HG03442 (cell line): ENCODE measurements around the gene COCH.
"Not testable (repeated sequence)": the region's sequence is repeated elsewhere in the genome, so short reads cannot be mapped to it uniquely, and the experiment has no call there.

Experiments used
- ATAC-seq: cut with Tn5 transposase; IDR thresholded peaks from one replicate; pipeline ENCODE4 v1.9.1; 2021; ENCODE audit warnings: mild to moderate bottlenecking, moderate library complexity; ENCODE audit not compliant: unreplicated experiment

Gene COCH

DNA sequence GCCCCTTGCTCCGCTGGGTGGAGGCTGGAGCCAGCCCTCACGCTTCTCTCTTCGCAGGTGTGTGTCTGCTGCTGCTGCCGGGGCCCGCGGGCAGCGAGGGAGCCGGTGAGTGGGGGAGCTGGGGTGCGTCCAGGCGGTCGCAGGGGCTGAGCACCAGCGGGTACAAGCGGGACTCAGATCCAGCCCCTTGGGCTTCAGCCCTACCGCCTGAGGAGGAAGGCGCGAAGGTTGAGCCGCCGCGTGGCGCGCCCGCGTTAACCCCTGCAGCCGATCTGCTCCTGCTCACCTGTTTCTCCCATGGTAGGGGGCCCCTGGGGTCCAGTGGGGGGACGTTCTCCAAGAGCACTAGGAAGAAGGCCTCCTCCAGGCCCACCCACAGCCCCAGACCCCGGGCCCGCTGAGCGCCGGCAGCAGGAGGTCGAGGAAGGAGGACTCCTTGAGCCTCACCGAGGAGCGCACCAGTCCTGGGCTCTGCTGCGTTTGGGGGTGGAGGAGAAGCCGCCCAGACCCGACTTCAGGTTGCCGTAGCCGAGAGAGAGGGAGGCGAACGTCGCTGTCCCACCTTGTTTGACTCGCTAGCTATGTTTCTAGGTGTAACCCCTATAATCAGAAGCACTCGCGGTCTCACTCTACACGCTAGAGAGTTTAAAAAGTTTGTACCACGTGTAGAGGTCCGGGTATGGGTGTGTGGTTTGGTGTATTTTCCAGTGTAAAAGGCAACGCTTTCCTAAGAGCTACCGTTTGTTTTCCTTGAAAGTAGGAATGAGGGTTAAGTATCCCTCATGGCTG is 834 bp downstream of the COCH start:
- peak; percentile 31 for ATAC-seq

DNA sequence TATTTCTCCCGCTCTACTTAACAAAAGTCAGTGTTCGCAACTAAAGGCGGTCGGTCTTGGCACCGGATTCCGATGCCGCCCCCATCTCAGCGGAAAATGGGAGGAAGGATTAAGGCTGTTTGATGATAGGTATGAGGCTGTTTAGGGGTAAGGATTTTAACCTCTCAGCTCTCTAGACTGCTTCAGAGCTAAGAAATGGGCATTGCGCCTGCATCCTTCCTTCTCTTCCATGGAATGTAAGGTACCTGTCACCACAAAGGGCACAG is 1.4 kb downstream of the COCH start:
- no peak for ATAC-seq

DNA sequence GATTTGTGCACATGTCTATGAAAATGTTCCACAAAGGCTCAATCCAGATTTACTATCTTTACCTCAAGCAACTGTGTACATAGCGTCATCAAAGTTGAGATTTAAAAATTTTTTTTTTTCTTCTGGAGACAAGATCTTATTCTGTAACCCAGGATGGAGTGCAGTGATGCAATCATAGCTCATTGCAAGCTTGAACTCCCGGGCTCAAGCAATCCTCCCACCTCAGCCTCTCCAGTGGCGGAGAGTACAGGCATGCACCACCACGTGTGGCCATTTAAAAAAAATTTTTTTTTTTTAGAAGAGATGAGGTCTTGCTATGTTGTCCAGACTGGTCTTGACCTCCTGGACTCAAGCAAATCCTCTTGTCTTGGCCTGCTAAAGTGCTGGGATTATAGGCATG is 2.3 kb downstream of the COCH start:
- ATAC-seq, result no peak

DNA sequence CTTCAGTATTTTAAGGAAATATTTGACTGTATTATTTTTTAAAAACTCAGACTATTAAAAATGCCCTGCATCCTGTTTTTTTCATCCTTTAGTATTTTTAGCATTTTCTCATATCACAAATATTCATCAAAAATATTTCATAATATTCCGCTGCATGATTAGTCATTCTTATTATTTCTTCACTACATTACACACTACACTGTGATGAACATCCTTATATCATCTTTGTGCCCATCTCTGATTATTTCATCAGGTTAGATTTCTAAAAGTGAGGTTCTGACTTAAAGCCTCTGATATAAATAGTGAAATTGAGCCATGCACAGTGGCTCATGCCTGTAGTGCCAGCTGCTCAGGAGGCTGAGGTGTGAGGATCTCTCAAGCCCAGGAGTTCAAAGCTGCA is 8.1 kb downstream of the COCH start:
- ATAC-seq, result no peak

DNA sequence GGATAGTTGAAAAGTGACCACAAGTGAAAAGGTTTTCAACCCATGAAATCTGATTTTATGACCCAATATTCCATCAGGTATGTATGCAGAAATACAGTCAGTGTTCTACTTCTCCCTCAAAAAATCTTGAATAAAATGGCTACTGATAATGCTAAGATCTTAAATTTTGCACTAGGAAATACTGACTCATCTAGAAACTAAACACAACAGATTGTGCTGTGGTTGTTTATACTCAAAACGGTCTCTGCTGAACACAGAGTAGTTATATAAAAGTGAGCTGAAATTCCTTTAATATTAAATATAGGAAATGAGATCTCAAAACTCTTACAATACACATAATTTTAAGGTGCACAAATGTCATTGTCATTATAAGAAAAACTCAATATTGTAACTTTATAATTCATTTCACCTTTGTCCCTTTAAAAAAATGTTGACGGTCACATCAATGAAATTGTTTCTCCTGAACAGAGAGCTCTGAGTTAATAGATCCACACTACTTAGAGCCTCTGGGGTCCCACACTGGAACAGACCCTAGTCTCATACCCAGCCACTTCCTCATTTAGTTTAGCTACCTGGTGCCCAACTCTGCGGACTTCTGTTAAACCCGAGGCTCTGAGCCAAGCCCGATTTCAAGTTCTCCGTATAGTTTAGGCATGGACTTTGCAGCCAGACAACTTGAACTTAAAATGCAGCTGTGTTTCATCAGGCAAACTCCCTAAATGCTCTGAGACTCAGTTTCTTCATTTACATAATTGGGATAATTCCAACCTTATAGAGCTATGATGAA is 9.3 kb downstream of the COCH start:
- peak; percentile 47 for ATAC-seq

DNA sequence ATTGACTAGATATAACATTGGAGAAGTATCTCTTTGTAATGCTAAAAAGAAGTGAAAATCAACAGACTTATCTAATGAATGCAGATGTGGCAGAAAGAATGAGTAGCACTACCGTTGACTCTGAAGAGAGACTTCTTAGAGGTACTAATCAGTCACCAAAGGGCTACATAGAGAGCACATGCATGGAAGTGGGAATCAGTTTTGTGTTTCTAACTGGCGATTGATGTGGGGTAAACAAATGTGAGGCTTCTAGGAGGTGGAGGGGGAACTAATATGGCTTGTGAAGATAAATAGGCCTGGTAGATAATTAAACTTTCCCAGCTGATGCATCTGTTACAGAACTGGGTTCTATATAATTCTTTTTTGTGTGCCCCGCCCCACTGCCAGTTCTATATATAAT is 10.5 kb downstream of the COCH start:
- no peak for ATAC-seq

DNA sequence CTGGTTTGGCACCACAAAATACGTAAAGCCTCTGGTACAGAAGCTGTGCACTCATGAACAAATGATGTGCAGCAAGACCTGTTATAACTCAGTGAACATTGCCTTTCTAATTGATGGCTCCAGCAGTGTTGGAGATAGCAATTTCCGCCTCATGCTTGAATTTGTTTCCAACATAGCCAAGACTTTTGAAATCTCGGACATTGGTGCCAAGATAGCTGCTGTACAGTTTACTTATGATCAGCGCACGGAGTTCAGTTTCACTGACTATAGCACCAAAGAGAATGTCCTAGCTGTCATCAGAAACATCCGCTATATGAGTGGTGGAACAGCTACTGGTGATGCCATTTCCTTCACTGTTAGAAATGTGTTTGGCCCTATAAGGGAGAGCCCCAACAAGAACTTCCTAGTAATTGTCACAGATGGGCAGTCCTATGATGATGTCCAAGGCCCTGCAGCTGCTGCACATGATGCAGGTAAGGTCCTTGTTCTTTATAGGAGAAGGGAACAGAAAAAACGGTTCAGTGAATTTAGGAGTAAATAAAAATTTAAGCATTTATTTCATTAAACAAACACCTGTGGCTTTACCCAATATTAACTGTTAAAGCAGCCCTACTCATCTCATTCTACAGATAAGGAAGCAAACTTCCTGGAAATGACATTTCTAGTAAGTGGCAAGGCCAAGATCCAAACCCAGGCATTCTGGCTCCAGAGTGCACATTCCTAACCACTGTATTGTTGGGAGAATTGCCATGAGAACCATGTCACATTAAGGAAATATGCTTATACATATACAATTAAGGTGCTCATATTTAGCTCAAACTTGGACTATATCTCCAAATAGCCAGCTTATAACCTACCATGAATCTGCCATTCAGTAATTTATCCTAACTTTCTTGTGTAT is 11.7 kb downstream of the COCH start:
- no peak for ATAC-seq

DNA sequence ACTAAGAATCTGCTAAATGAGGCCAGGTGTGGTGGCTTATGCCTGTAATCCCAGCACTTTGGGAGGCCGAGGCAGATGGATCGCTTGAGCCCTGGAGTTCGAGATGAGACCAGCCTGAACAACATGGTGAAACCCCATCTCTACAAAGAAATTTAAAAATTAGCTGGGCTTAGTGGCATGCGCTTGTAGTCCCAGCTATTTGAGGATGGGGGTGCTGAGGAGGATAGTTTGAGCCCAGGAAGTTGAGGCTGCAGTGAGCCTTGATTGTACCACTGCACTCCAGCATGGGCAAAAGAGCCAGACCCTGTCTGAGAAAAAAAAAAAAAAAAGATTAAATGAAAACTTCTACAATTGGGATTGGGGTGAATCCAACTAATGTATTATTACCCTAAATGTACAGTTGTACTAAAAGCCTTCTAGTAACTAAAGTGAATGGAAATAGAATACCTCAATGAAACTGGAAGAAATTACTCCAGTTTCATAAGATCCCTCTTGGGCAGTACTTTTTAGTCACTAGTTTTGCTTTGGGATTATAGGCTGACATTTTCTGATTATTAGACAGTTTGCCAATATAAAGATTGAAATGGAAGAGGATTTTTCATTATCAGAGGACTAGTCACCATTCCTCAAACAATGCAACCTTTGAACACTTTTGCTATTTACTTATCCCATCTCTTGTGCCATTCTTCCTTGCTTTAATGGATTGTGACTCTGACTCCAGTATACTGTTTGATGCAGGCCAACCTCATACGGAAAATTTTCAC is 14.3 kb downstream of the COCH start:
- no peak for ATAC-seq

DNA sequence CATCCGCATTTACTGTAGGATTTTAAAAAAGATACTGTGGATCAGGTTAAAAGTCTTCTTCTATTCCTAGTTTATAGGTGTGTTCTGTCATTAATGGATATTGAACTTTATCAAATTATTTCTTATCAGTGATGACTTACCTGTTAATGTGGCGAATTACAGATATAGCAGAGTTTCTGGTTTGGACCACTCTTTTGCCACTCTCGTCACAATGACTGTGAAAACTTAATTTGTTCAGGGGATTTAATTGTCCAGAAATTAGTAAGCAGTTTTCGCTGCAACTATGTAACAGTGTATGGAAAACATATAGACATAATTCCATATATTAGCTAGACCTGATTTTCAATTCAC is 14.9 kb downstream of the COCH start:
- ATAC-seq, result no peak

DNA sequence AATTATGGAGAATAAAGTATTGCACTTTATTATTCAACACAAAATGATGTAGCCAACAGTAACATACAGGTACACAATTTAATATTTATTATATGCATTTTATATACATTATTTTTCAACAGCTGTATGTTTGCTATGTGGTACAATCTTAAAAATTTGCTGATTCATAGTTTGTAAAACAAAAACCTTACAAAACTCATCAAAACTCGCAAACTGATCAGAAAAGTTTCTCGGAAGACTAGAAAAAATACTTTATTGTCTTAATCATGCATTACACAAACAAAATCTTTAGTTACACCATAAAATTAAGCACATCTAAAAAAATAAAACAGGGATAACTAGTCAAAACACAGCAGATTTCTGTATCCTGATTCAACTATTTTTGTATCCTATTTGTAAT is 19.5 kb downstream of the COCH start:
- ATAC-seq, result no peak

DNA sequence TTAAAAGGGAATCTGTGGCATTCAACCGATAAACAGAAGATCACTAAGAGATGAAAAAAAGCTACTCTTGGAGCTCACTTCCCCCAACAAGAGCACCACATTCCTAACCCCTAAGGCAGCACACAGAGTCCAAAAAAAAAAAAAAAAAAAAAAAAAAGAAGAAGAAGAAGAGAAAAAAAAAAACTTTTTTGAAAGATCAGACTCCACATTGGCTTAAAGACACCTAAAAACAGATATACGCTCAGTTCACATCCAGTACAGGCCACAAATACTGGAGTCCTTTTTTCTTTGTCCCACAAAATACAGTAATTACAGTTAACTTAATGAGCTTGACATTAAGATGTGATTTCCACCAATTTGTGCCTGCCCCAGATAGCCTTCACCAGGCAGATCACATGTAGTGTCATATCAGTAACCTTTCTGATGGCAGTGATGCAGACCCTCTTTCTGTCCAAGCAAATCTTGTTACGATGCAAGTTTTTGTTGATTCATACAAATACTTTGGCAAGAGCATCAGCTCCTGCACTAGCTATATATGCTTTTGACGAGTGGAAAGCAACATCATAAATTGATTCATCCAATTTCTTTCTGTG is 20.7 kb downstream of the COCH start:
- ATAC-seq, result no peak

DNA sequence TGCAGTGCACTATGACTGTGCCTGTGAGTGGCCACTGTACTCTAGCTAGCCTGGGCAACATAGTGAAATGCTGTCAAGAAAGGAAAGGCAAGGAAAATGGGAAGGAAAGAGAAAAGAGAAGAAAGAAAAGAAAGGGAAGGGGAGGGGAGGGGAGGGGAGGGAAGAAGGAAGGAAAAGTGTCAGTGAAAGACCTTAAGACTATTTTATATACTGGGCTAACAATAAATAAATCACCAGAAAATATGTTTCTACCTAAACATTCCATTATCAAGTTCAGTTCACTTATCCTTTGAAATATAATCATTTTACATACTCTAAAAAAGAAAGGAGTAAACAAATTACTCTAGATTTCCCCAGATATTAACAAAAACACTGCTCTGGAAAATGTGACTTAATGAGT is 22.1 kb downstream of the COCH start:
- ATAC-seq, result no peak

DNA sequence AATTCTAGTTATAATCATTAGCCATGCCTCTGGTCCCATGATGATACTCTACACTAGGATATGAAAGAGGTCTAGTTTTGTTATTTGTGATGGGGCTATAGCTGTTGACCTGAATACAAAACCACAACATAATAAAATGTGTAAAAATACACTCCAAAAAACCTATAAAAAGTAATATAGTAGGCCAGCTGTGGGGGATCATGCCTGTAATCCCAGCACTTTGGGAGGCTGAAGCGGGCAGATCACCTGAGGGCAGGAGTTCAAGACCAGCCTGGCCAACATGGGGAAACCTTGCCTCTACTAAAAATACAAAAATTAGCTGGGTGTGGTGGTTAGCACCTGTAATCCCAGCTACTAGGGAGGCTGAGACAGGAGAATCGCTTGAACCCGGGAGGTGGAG is 22.8 kb downstream of the COCH start:
- not testable (repeated sequence) for ATAC-seq

DNA sequence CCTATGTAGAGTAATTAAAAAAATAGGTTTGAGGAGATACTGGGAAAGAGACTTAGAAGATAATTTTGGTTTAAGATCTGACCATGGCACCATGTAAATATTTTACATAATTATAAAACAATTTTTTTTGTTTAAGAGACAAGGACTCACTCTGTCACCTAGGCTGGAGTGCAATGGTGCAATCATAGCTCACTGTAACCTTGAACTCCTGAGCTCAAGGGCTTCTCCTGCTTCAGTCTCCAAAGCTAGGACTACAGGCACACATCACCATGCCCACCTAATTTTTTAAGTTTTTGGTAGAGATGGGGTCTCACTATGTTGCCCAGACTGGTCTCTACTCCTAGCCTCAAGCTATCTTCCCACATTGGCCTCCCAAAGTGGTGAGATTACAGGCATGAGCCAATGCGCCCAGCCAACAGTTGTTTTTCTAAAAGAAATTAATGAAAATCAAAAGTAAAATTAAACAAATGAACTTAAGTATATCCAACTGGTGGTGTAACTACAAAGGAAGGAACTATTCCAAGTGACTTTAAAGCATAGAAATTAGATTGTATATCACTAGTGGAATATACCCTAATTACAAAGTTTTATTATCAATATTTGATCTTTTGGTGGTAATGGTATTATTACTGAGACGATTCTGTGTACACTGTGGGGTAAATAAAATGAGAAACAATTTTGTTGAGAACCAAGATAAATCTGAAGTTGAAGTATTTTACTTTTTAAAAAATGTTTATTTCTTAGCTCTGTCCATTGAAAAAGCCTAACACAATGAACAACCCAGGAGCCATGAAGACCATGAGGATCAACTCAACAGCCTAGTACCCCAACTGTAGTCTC is 29.1 kb downstream of the COCH start:
- no peak for ATAC-seq

DNA sequence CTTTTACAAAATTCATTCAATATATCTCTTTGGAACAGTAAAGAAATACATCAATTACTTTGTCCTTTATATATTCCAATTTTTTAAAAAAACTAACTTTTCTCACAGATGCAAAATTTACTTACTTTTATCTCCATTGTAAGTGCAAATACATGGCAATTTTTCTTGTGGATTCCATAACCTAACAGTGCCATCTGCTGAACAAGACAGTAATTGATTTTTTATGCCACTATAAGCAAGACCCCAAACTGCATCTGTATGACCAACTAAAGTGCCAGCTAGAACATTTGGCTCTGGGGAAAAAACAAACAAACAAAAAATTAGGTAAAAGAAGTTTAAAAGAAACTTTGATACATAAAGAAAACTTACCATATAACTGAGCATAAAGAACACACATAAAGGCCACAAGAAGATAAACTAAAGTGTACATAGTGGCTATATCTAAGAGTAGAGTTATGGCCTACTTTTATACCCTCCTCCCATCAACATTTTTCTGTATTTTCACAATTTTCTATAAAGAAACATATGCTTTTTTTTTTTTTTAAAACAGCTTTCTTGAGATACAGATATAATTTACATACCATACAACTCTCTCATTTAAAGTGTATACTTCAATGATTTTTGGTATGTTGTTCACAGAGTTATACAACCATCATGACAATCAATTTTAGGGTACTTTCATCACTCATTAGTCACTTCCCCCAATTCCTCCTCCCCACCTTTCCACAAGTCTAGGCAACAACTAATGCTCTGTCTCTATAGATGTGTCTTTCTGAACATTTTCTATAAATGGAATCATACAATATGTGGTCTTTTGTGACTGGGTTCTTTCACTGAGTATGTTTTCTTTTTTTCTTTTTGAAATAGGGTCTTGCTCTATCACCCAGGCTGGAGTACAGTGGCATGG is 32.6 kb downstream of the COCH start:
- ATAC-seq, result no peak

DNA sequence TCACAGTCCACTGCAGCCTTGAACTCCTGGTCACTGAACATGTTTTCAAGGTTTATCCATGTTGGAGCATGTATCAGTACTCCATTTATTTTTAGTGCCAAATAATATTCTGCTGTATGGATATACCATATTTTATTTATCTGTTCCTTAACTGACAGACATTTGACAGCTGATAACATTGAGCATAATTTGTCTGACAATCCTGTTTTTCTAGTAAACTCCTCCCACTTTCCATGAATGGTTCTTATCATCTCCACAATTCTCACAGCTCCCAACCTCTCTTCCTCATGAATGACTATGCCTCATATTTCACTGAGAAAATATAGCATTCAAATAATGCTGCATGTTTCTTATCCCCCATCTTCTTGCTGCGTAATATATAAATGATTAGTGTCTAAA is 33.3 kb downstream of the COCH start:
- no peak for ATAC-seq

DNA sequence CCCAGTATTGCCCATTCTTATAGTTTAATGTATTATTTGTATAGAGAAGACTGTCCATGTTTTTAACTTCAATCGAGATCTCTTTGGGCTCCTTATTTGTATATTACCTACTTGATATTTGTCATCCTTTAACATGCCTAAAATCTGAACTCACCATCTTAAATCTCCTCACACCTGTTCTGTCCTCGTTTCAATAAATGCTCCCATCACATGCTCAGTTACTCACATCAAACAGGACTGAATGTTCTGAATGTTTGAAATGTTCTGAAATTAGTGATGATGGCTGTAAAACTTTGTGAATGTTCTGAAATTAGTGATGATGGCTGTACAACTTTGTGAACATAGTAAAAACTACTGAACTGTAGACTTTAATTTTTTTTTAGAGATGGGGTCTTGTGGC is 34.5 kb downstream of the COCH start:
- no peak for ATAC-seq

DNA sequence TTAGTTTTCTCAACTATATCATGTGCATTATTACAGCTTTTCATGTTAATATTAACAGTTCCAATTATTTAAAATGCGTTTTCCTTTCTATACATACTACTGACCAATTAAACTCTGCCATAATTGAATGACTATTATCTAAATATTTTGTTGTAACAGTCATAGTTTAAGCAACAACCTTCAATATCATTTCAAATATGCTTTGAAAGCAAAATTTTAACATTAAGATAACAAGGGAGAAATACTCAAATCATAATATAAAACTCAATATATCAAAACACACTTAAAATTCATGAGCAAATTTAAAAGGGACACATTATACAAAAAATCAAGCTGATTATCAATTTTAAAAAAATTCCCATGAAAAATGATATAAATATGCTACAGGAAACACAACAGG is 40.5 kb downstream of the COCH start:
- no peak for ATAC-seq

DNA sequence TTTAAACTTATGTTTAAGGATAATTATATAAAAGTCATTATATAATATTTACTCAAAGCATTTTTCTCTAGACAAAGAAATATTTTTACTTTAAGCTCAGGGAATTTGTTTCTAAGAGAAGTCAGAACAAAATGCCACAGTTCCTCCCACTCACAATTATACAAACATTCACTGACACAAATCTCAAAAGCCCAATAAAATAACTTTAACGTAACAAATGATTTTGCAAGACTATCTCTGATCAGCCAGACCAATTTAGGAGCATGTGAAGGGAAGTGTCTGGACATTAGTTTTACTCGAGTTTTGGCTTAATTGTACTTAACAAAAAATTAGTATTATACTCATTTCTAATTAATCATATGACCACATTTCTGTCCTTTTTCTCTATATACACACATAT is 41.2 kb downstream of the COCH start:
- ATAC-seq, result no peak
